Measurements from ENCODE around the gene GFRA4. TPM values are rescaled to one million over a fixed set of nuclear protein-coding genes. Genes with fewer than 3 reads are reported as not detected.

Gene GFRA4
- total RNA-seq, 1 experiment from 2014 or later = not detected

DNA sequence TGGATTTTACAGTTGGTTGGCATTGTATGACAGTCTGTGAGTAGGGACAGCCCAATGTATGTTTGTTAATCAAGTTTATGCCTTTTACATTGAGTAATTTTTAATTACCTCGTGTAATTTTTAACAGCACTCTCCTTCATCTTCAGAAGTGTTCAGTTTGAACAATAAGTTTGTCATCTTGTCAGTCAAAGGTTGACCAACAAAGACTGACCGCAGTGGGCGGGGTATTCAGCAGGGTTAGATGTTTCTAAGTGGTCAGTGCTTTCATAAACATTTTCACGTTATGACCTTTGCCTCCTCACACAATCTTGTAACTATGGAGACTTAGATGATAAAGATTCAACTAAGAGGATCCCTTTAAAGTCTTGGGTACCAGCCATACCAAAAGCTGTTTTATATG lies 40.8 kb downstream of the GFRA4 start:
- H3K27ac Mint-ChIP-seq = no peak overlapping the region
- H3K9me3 Mint-ChIP-seq = no peaks in the 10 kb centered on the region
- no peaks in the 10 kb centered on the region for H3K4me1 Mint-ChIP-seq
- no peak for DNase-seq (ENCODE audit: low spot score)
- no peak overlapping the region for H3K4me3 Mint-ChIP-seq
- no peaks in the 10 kb centered on the region for H3K36me3 Mint-ChIP-seq
- ChIA-PET POLR2A (no interaction called here), CTCF (interaction anchor here (1.0 kb wide), 1 partner anchor 10 kb away, joined by 4 read pairs; no protein-coding TSS in a partner anchor)
- H3K27me3 Mint-ChIP-seq (ENCODE audit: low read depth) = no peaks in the 10 kb centered on the region; the same call in 1 of the 2 replicates
- TF ChIP-seq, protein P1, sequence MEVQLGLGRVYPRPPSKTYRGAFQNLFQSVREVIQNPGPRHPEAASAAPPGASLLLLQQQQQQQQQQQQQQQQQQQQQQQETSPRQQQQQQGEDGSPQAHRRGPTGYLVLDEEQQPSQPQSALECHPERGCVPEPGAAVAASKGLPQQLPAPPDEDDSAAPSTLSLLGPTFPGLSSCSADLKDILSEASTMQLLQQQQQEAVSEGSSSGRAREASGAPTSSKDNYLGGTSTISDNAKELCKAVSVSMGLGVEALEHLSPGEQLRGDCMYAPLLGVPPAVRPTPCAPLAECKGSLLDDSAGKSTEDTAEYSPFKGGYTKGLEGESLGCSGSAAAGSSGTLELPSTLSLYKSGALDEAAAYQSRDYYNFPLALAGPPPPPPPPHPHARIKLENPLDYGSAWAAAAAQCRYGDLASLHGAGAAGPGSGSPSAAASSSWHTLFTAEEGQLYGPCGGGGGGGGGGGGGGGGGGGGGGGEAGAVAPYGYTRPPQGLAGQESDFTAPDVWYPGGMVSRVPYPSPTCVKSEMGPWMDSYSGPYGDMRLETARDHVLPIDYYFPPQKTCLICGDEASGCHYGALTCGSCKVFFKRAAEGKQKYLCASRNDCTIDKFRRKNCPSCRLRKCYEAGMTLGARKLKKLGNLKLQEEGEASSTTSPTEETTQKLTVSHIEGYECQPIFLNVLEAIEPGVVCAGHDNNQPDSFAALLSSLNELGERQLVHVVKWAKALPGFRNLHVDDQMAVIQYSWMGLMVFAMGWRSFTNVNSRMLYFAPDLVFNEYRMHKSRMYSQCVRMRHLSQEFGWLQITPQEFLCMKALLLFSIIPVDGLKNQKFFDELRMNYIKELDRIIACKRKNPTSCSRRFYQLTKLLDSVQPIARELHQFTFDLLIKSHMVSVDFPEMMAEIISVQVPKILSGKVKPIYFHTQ (CRISPR knock-in tag; IDR thresholded peaks at IDR 0.05) = no peak
- TF ChIP-seq GRHL2 (CRISPR knock-in tag; IDR thresholded peaks at IDR 0.05; ENCODE audit: insufficient replicate concordance, severe bottlenecking) = no peak
- no peak for TF ChIP-seq ZBTB21 (CRISPR knock-in tag; IDR thresholded peaks at IDR 0.05; ENCODE audit: borderline replicate concordance)
- TF ChIP-seq TP53 (CRISPR knock-in tag; IDR thresholded peaks at IDR 0.05) = no peak
- no peak for TF ChIP-seq EMX1 (CRISPR knock-in tag; IDR thresholded peaks at IDR 0.05)
- TF ChIP-seq IRF2 (CRISPR knock-in tag; IDR thresholded peaks at IDR 0.05; ENCODE audit: borderline replicate concordance, low read depth) = no peak
- TF ChIP-seq SP1 (CRISPR knock-in tag; conservative IDR thresholded peaks at IDR 0.05) = no peak
- no peak for ATAC-seq

DNA sequence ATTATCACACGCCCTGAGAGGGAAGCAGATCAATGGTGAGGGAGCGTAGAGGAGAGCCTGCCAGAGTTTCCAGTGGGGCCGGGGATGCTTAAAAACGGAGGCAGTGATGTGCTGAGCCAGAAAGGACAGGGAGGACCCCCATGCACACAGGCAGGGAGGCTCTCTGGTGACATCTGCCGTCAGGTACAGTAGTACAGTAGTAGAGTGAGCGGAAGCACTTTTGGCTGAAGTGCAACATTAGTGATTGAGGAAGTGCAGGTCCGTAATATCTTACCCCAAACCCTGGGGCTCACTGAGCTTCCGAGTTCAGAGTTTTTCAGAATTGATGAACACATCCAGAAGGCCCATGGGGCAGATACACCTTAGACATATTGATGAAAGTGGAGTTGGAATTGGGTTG lies 42.1 kb downstream of the GFRA4 start:
- DNase-seq (ENCODE audit: low spot score) = peak; percentile 37

More for the DNA sequence above, 42.1 kb downstream of the GFRA4 start:
- peak; percentile 85 for ATAC-seq
- no peaks in the 10 kb centered on the region for H3K9me3 Mint-ChIP-seq
- no peaks in the 10 kb centered on the region; the same call in 1 of the 2 replicates for H3K27me3 Mint-ChIP-seq (ENCODE audit: low read depth)
- peaks cover 1% of the 10 kb centered on the region for H3K4me1 Mint-ChIP-seq
- TF ChIP-seq GABPB1 (CRISPR knock-in tag; IDR thresholded peaks at IDR 0.05) (no peak), SOX15 (CRISPR knock-in tag; IDR thresholded peaks at IDR 0.05) (no peak), E2F5 (CRISPR knock-in tag; IDR thresholded peaks at IDR 0.05) (no peak), MYBL2 (CRISPR knock-in tag; IDR thresholded peaks at IDR 0.05) (no peak), ESRRA (CRISPR knock-in tag; IDR thresholded peaks at IDR 0.05; ENCODE audit: borderline replicate concordance) (no peak), ZNF232 (CRISPR knock-in tag; IDR thresholded peaks at IDR 0.05) (no peak), ZNF263 (CRISPR knock-in tag; IDR thresholded peaks at IDR 0.05; ENCODE audit: low read depth) (no peak), ZBTB21 (CRISPR knock-in tag; IDR thresholded peaks at IDR 0.05; ENCODE audit: borderline replicate concordance) (no peak), PRDM15 (CRISPR knock-in tag; IDR thresholded peaks at IDR 0.05) (no peak), SP1 (CRISPR knock-in tag; conservative IDR thresholded peaks at IDR 0.05) (no peak)
- TF ChIP-seq, protein P2, sequence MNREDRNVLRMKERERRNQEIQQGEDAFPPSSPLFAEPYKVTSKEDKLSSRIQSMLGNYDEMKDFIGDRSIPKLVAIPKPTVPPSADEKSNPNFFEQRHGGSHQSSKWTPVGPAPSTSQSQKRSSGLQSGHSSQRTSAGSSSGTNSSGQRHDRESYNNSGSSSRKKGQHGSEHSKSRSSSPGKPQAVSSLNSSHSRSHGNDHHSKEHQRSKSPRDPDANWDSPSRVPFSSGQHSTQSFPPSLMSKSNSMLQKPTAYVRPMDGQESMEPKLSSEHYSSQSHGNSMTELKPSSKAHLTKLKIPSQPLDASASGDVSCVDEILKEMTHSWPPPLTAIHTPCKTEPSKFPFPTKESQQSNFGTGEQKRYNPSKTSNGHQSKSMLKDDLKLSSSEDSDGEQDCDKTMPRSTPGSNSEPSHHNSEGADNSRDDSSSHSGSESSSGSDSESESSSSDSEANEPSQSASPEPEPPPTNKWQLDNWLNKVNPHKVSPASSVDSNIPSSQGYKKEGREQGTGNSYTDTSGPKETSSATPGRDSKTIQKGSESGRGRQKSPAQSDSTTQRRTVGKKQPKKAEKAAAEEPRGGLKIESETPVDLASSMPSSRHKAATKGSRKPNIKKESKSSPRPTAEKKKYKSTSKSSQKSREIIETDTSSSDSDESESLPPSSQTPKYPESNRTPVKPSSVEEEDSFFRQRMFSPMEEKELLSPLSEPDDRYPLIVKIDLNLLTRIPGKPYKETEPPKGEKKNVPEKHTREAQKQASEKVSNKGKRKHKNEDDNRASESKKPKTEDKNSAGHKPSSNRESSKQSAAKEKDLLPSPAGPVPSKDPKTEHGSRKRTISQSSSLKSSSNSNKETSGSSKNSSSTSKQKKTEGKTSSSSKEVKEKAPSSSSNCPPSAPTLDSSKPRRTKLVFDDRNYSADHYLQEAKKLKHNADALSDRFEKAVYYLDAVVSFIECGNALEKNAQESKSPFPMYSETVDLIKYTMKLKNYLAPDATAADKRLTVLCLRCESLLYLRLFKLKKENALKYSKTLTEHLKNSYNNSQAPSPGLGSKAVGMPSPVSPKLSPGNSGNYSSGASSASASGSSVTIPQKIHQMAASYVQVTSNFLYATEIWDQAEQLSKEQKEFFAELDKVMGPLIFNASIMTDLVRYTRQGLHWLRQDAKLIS (CRISPR knock-in tag; IDR thresholded peaks at IDR 0.05; ENCODE audit: borderline replicate concordance) = no peak
- no peaks in the 10 kb centered on the region for H3K36me3 Mint-ChIP-seq
- ChIA-PET POLR2A (no interaction called here), CTCF (interaction anchor here (1.0 to 2.4 kb wide), 2 partner anchors 56 to 58 kb away, joined by 3 to 12 read pairs; no protein-coding TSS in a partner anchor)
- no peak overlapping the region for H3K4me3 Mint-ChIP-seq
- H3K27ac Mint-ChIP-seq = no peak overlapping the region

All from WTC11 (cell line).